Measurements from ENCODE around the gene TCHHL1.

Gene TCHHL1

GRCh38 chr1:152089014-152089674, at the start of gene TCHHL1:
TCHHL1 (minus strand) TSS chr1:152089064; CDS start chr1:152088143, 921 bp downstream.
- H3K4me1 ChIP-seq (ENCODE audit: control insufficient read depth, insufficient read depth, low read length): no peaks in the 10 kb centered on the region
- H3K36me3 ChIP-seq (ENCODE audit: control insufficient read depth, insufficient read depth, low read length): no peaks in the 10 kb centered on the region
- H3K9ac ChIP-seq (ENCODE audit: low read depth, low read length): no peak within 1 kb of the TSS
- H3K27ac ChIP-seq (ENCODE audit: low read depth, low read length): no peak within 1 kb of the TSS
- H3K4me3 ChIP-seq (ENCODE audit: low read depth, low read length): no peak within 1 kb of the TSS
- H3K27me3 ChIP-seq (ENCODE audit: control insufficient read depth, insufficient read depth, low read length): no peaks in the 10 kb centered on the region
- H3K9me3 ChIP-seq (ENCODE audit: control insufficient read depth, insufficient read depth, low read length): peaks cover 9% of the 10 kb centered on the region

GRCh38 chr1:152137215-152137614, 48.4 kb upstream of the TCHHL1 start:
- Histone ChIP-seq H3K9me3 (ENCODE audit: control insufficient read depth, insufficient read depth, low read length) (peaks cover 7% of the 10 kb centered on the region), H3K27me3 (ENCODE audit: control insufficient read depth, insufficient read depth, low read length) (no peaks in the 10 kb centered on the region), H3K36me3 (ENCODE audit: control insufficient read depth, insufficient read depth, low read length) (no peaks in the 10 kb centered on the region), H3K4me3 (ENCODE audit: low read depth, low read length) (no peak overlapping the region), H3K27ac (ENCODE audit: low read depth, low read length) (no peak overlapping the region), H3K9ac (ENCODE audit: low read depth, low read length) (no peak overlapping the region), H3K4me1 (ENCODE audit: control insufficient read depth, insufficient read depth, low read length) (no peaks in the 10 kb centered on the region)

GRCh38 chr1:152130186-152130585, 41.3 kb upstream of the TCHHL1 start:
- Histone ChIP-seq H3K36me3 (ENCODE audit: control insufficient read depth, insufficient read depth, low read length) (no peaks in the 10 kb centered on the region), H3K27me3 (ENCODE audit: control insufficient read depth, insufficient read depth, low read length) (no peaks in the 10 kb centered on the region), H3K27ac (ENCODE audit: low read depth, low read length) (no peak overlapping the region), H3K9me3 (ENCODE audit: control insufficient read depth, insufficient read depth, low read length) (peaks cover 17% of the 10 kb centered on the region), H3K9ac (ENCODE audit: low read depth, low read length) (no peak overlapping the region), H3K4me1 (ENCODE audit: control insufficient read depth, insufficient read depth, low read length) (no peaks in the 10 kb centered on the region), H3K4me3 (ENCODE audit: low read depth, low read length) (no peak overlapping the region)

GRCh38 chr1:152127673-152128072, 38.8 kb upstream of the TCHHL1 start:
- Histone ChIP-seq H3K9ac (ENCODE audit: low read depth, low read length) (no peak overlapping the region), H3K9me3 (ENCODE audit: control insufficient read depth, insufficient read depth, low read length) (peaks cover 12% of the 10 kb centered on the region), H3K27ac (ENCODE audit: low read depth, low read length) (no peak overlapping the region), H3K4me3 (ENCODE audit: low read depth, low read length) (no peak overlapping the region), H3K27me3 (ENCODE audit: control insufficient read depth, insufficient read depth, low read length) (peaks cover 3% of the 10 kb centered on the region; the same call in 1 of the 2 replicates), H3K36me3 (ENCODE audit: control insufficient read depth, insufficient read depth, low read length) (no peaks in the 10 kb centered on the region), H3K4me1 (ENCODE audit: control insufficient read depth, insufficient read depth, low read length) (no peaks in the 10 kb centered on the region)

- Histone ChIP-seq H3K9ac (ENCODE audit: low read depth, low read length) (no peak overlapping the region), H3K4me1 (ENCODE audit: control insufficient read depth, insufficient read depth, low read length) (no peaks in the 10 kb centered on the region), H3K9me3 (ENCODE audit: control insufficient read depth, insufficient read depth, low read length) (peaks cover 8% of the 10 kb centered on the region; the same call in 1 of the 2 replicates), H3K36me3 (ENCODE audit: control insufficient read depth, insufficient read depth, low read length) (no peaks in the 10 kb centered on the region), H3K27ac (ENCODE audit: low read depth, low read length) (no peak overlapping the region), H3K4me3 (ENCODE audit: low read depth, low read length) (no peak overlapping the region), H3K27me3 (ENCODE audit: control insufficient read depth, insufficient read depth, low read length) (peaks cover 3% of the 10 kb centered on the region; the same call in 1 of the 2 replicates)
Observed at GRCh38 chr1:152125834-152126443, 37.1 kb upstream of the TCHHL1 start.

- H3K9me3 ChIP-seq (ENCODE audit: control insufficient read depth, insufficient read depth, low read length): no peaks in the 10 kb centered on the region; the same call in 1 of the 2 replicates
- no peak overlapping the region for H3K4me3 ChIP-seq (ENCODE audit: low read depth, low read length)
- H3K27me3 ChIP-seq (ENCODE audit: control insufficient read depth, insufficient read depth, low read length): peaks cover 32% of the 10 kb centered on the region
- no peaks in the 10 kb centered on the region for H3K36me3 ChIP-seq (ENCODE audit: control insufficient read depth, insufficient read depth, low read length)
- H3K27ac ChIP-seq (ENCODE audit: low read depth, low read length): no peak overlapping the region
- no peak overlapping the region for H3K9ac ChIP-seq (ENCODE audit: low read depth, low read length)
- H3K4me1 ChIP-seq (ENCODE audit: control insufficient read depth, insufficient read depth, low read length): no peaks in the 10 kb centered on the region
Observed at GRCh38 chr1:152118915-152119314, 30.1 kb upstream of the TCHHL1 start.

GRCh38 chr1:152115344-152115743, 26.5 kb upstream of the TCHHL1 start, which contains the start of gene TCHH:
TCHH (minus strand) TSS chr1:152115444; CDS start chr1:152114080, 1,364 bp downstream.
- Histone ChIP-seq H3K9ac (ENCODE audit: low read depth, low read length) (no peak within 1 kb of the TSS), H3K36me3 (ENCODE audit: control insufficient read depth, insufficient read depth, low read length) (no peaks in the 10 kb centered on the region), H3K27me3 (ENCODE audit: control insufficient read depth, insufficient read depth, low read length) (peaks cover 68% of the 10 kb centered on the region), H3K27ac (ENCODE audit: low read depth, low read length) (no peak within 1 kb of the TSS), H3K9me3 (ENCODE audit: control insufficient read depth, insufficient read depth, low read length) (no peaks in the 10 kb centered on the region; the same call in 1 of the 2 replicates), H3K4me3 (ENCODE audit: low read depth, low read length) (no peak within 1 kb of the TSS), H3K4me1 (ENCODE audit: control insufficient read depth, insufficient read depth, low read length) (peaks cover 8% of the 10 kb centered on the region)

- Histone ChIP-seq H3K9ac (ENCODE audit: low read depth, low read length) (no peak overlapping the region), H3K27me3 (ENCODE audit: control insufficient read depth, insufficient read depth, low read length) (peaks cover 91% of the 10 kb centered on the region), H3K4me1 (ENCODE audit: control insufficient read depth, insufficient read depth, low read length) (peaks cover 8% of the 10 kb centered on the region), H3K27ac (ENCODE audit: low read depth, low read length) (no peak overlapping the region), H3K36me3 (ENCODE audit: control insufficient read depth, insufficient read depth, low read length) (no peaks in the 10 kb centered on the region), H3K4me3 (ENCODE audit: low read depth, low read length) (peak overlapping the region; percentile 48), H3K9me3 (ENCODE audit: control insufficient read depth, insufficient read depth, low read length) (peaks cover 12% of the 10 kb centered on the region)
Observed at GRCh38 chr1:152112885-152113432, 24.1 kb upstream of the TCHHL1 start.

GRCh38 chr1:152112101-152112884, 23.4 kb upstream of the TCHHL1 start:
- H3K9ac ChIP-seq (ENCODE audit: low read depth, low read length): no peak overlapping the region
- peak overlapping the region; percentile 48 for H3K4me3 ChIP-seq (ENCODE audit: low read depth, low read length)
- H3K9me3 ChIP-seq (ENCODE audit: control insufficient read depth, insufficient read depth, low read length): peaks cover 12% of the 10 kb centered on the region

GRCh38 chr1:152111515-152111968, 22.7 kb upstream of the TCHHL1 start:
- Histone ChIP-seq H3K27me3 (ENCODE audit: control insufficient read depth, insufficient read depth, low read length) (peaks cover 100% of the 10 kb centered on the region), H3K36me3 (ENCODE audit: control insufficient read depth, insufficient read depth, low read length) (no peaks in the 10 kb centered on the region), H3K4me3 (ENCODE audit: low read depth, low read length) (peak overlapping the region; percentile 45; the same call in 1 of the 2 replicates), H3K4me1 (ENCODE audit: control insufficient read depth, insufficient read depth, low read length) (peaks cover 8% of the 10 kb centered on the region), H3K9me3 (ENCODE audit: control insufficient read depth, insufficient read depth, low read length) (peaks cover 12% of the 10 kb centered on the region), H3K27ac (ENCODE audit: low read depth, low read length) (no peak overlapping the region), H3K9ac (ENCODE audit: low read depth, low read length) (no peak overlapping the region)

More at GRCh38 chr1:152112101-152112884, 23.4 kb upstream of the TCHHL1 start:
- H3K27me3 ChIP-seq (ENCODE audit: control insufficient read depth, insufficient read depth, low read length): peaks cover 98% of the 10 kb centered on the region
- peaks cover 8% of the 10 kb centered on the region for H3K4me1 ChIP-seq (ENCODE audit: control insufficient read depth, insufficient read depth, low read length)
- no peak overlapping the region for H3K27ac ChIP-seq (ENCODE audit: low read depth, low read length)
- H3K36me3 ChIP-seq (ENCODE audit: control insufficient read depth, insufficient read depth, low read length): no peaks in the 10 kb centered on the region

Data from HUES48 (cell line).